WTC11 (cell line): ENCODE data around the gene ANTXR1. TPM values are rescaled to one million over a fixed set of nuclear protein-coding genes. Genes with fewer than 3 reads are reported as not detected.

Source experiments
- ATAC-seq: fragments of 200-7000 bp; cut with Tn5 transposase; 2 replicates; pipeline ENCODE4 v1.10.0; 2021; ENCODE audit warnings: mild to moderate bottlenecking, moderate library complexity
- CTCF ChIA-PET: fragments of 300-600 bp; sonication (Branson Sonifier 250); formaldehyde crosslinking; loops from one replicate; lab custom pipeline; 2021; ENCODE audit warnings: antibody characterized with exemption; lab: Charles Lee
- POLR2A ChIA-PET: fragments of 350-600 bp; sonication (Branson Sonifier 250); formaldehyde crosslinking; loops from one replicate; lab custom pipeline; 2021; ENCODE audit warnings: antibody characterized with exemption; lab: Charles Lee
- DNase-seq: peaks from one replicate; pipeline ENCODE4 v3.0.0; 2021; ENCODE audit warnings: low spot score
- H3K27ac Mint-ChIP-seq: 2 replicates; pipeline ENCODE4 v1.8.0; 2021; ENCODE audit warnings: mixed read lengths
- H3K27me3 Mint-ChIP-seq: 2 replicates; pipeline ENCODE4 v1.8.0; 2021; ENCODE audit warnings: low read depth, mild to moderate bottlenecking, moderate library complexity, mixed read lengths
- H3K36me3 Mint-ChIP-seq: 2 replicates; pipeline ENCODE4 v1.8.0; 2021; ENCODE audit warnings: mixed read lengths
- H3K4me1 Mint-ChIP-seq: 2 replicates; pipeline ENCODE4 v1.8.0; 2022; ENCODE audit warnings: mixed read lengths
- H3K4me3 Mint-ChIP-seq: 2 replicates; pipeline ENCODE4 v1.8.0; 2021; ENCODE audit warnings: mild to moderate bottlenecking, moderate library complexity, mixed read lengths
- H3K9me3 Mint-ChIP-seq: 2 replicates; pipeline ENCODE4 v1.8.0; 2021; ENCODE audit warnings: mixed read lengths
- ATF1 ChIP-seq: sonication (generic); formaldehyde crosslinking; IDR thresholded peaks from 2 replicates; pipeline ENCODE4 v1.8.1; 2023; ENCODE audit warnings: mild to moderate bottlenecking, moderate library complexity, missing genetic modification reagents
- CBFB ChIP-seq: sonication (generic); formaldehyde crosslinking; IDR thresholded peaks from 2 replicates; pipeline ENCODE4 v1.8.1; 2022; ENCODE audit warnings: mild to moderate bottlenecking, low read depth, missing genetic modification reagents
- ESRRA ChIP-seq: sonication (generic); formaldehyde crosslinking; IDR thresholded peaks from 2 replicates; pipeline ENCODE4 v1.8.1; 2022; ENCODE audit warnings: mild to moderate bottlenecking, missing genetic modification reagents, borderline replicate concordance
- GRHL2 ChIP-seq: fragments of 250-450 bp; sonication (Bioruptor Pico); IDR thresholded peaks from 2 replicates; pipeline ENCODE4 v1.8.0; 2022; ENCODE audit warnings: mild to moderate bottlenecking, moderate library complexity; ENCODE audit not compliant: insufficient replicate concordance, severe bottlenecking
- PRRX2 ChIP-seq: fragments of 250-450 bp; sonication (Bioruptor Pico); IDR thresholded peaks from 2 replicates; pipeline ENCODE4 v1.8.0; 2021; ENCODE audit warnings: mild to moderate bottlenecking
- SMAD4 ChIP-seq: sonication (generic); formaldehyde crosslinking; IDR thresholded peaks from 2 replicates; pipeline ENCODE4 v1.8.0; 2022; ENCODE audit warnings: mild to moderate bottlenecking, missing genetic modification reagents
- TP53 ChIP-seq: sonication (generic); formaldehyde crosslinking; IDR thresholded peaks from 2 replicates; pipeline ENCODE4 v1.8.1; 2023; ENCODE audit warnings: mild to moderate bottlenecking, missing genetic modification reagents
- ZNF232 ChIP-seq: sonication (generic); formaldehyde crosslinking; IDR thresholded peaks from 2 replicates; pipeline ENCODE4 v1.8.0; 2022; ENCODE audit warnings: mild to moderate bottlenecking, missing genetic modification reagents
- ZNF317 ChIP-seq: sonication (generic); formaldehyde crosslinking; IDR thresholded peaks from 2 replicates; pipeline ENCODE4 v1.8.1; 2023; ENCODE audit warnings: low read depth, mild to moderate bottlenecking, moderate library complexity, missing genetic modification reagents, borderline replicate concordance
- ZNF423 ChIP-seq: fragments of 250-450 bp; sonication (Bioruptor Pico); IDR thresholded peaks from 2 replicates; pipeline ENCODE4 v2.1.2; 2022; ENCODE audit warnings: mild to moderate bottlenecking, moderate library complexity
- total RNA-seq: library from RNA; stranded (reverse); gene quantifications from 3 replicates; pipeline ENCODE4 v1.2.3, GENCODE V29; 2021
- TF ChIP-seq, protein P1 (sequence below): fragments of 250-450 bp; sonication (Bioruptor Pico); IDR thresholded peaks from 2 replicates; pipeline ENCODE4 v1.9.0; 2021; ENCODE audit warnings: moderate library complexity, mild to moderate bottlenecking, inconsistent platforms, borderline replicate concordance
- TF ChIP-seq, protein P2 (sequence below): sonication (generic); formaldehyde crosslinking; IDR thresholded peaks from 2 replicates; pipeline ENCODE4 v1.8.1; 2023; ENCODE audit warnings: mild to moderate bottlenecking, missing genetic modification reagents, moderate library complexity
- TF ChIP-seq, protein P3 (sequence below): sonication (generic); formaldehyde crosslinking; IDR thresholded peaks from 2 replicates; pipeline ENCODE4 v1.8.1; 2023; ENCODE audit warnings: mild to moderate bottlenecking, missing genetic modification reagents
- TF ChIP-seq, protein P4 (sequence below): sonication (generic); formaldehyde crosslinking; IDR thresholded peaks from 2 replicates; pipeline ENCODE4 v1.8.1; 2022; ENCODE audit warnings: low read depth, mild to moderate bottlenecking, moderate library complexity, missing genetic modification reagents, borderline replicate concordance
- TF ChIP-seq, protein P5 (sequence below): sonication (generic); formaldehyde crosslinking; IDR thresholded peaks from 2 replicates; pipeline ENCODE4 v1.8.1; 2023; ENCODE audit warnings: mild to moderate bottlenecking, missing genetic modification reagents, borderline replicate concordance
- TF ChIP-seq, protein P6 (sequence below): sonication (generic); formaldehyde crosslinking; conservative IDR thresholded peaks from 2 replicates; pipeline ENCODE4 v1.8.1; 2022; ENCODE audit warnings: mild to moderate bottlenecking, missing genetic modification reagents
- TF ChIP-seq, protein P7 (sequence below): fragments of 250-450 bp; sonication (Bioruptor Pico); IDR thresholded peaks from 2 replicates; pipeline ENCODE4 v1.9.0; 2021; ENCODE audit warnings: mild to moderate bottlenecking, borderline replicate concordance
- TF ChIP-seq, protein P8 (sequence below): sonication (generic); formaldehyde crosslinking; IDR thresholded peaks from 2 replicates; pipeline ENCODE4 v1.8.0; 2023; ENCODE audit warnings: mild to moderate bottlenecking, missing genetic modification reagents

Gene ANTXR1
- total RNA-seq, 1 experiment from 2014 or later = 30.0 TPM

DNA sequence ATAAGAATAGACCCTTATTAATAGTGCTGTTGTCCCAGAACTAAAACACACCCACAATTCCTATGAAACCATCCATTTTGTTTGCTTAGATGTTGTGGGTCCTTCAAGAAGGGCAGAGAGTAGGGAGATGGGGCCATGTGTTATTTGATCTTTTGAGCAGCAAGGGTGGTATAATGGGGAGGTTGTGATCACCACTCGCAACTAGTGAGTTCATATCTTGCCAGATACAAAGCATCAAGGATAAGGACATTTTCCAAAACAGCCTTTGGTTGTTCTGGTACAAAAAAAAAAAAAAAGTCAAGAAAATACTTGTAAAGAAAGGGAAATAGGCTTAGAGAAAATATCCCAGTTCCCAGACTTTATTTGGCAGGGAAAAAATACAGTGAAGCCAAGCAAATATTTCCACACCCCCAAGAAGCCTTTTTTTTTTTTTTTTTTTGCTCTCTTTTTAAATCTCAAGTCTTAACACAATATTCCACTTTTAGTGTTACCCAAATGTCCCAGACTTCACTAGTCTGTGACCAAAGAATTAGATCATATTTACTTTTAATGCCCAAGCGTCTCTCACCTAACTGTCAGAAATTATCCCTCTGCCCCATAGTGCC lies 54.1 kb downstream of the ANTXR1 start (continued):
- TF ChIP-seq CBFB (CRISPR knock-in tag) = no peak
- TF ChIP-seq GRHL2 (CRISPR knock-in tag) = no peak
- TF ChIP-seq ZNF423 = no peak
- TF ChIP-seq, protein P1, sequence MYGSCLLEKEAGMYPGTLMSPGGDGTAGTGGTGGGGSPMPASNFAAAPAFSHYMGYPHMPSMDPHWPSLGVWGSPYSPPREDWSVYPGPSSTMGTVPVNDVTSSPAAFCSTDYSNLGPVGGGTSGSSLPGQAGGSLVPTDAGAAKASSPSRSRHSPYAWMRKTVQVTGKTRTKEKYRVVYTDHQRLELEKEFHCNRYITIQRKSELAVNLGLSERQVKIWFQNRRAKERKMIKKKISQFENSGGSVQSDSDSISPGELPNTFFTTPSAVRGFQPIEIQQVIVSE (CRISPR knock-in tag) = no peak
- TF ChIP-seq, protein P2, sequence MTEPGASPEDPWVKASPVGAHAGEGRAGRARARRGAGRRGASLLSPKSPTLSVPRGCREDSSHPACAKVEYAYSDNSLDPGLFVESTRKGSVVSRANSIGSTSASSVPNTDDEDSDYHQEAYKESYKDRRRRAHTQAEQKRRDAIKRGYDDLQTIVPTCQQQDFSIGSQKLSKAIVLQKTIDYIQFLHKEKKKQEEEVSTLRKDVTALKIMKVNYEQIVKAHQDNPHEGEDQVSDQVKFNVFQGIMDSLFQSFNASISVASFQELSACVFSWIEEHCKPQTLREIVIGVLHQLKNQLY (CRISPR knock-in tag) = no peak

DNA sequence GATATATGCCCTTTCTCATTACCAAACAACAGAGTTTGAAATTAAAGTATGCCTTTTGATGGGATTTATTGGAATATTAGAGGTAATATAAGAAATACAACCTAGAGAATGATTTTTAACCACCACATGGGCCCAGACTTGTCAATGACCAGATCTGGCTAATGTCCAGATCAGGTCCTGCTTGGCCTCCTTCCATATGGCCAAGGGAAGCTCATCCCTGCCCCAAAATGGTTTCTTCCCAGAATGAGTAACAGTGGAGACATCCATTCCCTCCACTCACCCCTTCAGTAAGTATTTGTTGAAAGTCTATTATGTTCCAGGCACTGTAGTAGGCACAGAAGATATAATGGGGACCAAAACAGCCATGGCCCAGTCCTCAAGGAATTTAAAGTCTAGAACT lies 54.9 kb downstream of the ANTXR1 start:
- TF ChIP-seq, protein P3, sequence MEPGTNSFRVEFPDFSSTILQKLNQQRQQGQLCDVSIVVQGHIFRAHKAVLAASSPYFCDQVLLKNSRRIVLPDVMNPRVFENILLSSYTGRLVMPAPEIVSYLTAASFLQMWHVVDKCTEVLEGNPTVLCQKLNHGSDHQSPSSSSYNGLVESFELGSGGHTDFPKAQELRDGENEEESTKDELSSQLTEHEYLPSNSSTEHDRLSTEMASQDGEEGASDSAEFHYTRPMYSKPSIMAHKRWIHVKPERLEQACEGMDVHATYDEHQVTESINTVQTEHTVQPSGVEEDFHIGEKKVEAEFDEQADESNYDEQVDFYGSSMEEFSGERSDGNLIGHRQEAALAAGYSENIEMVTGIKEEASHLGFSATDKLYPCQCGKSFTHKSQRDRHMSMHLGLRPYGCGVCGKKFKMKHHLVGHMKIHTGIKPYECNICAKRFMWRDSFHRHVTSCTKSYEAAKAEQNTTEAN (CRISPR knock-in tag) = no peak
- TF ChIP-seq TP53 (CRISPR knock-in tag) (no peak), ESRRA (no peak), ATF1 (CRISPR knock-in tag) (no peak), PRRX2 (no peak)
- TF ChIP-seq, protein P4, sequence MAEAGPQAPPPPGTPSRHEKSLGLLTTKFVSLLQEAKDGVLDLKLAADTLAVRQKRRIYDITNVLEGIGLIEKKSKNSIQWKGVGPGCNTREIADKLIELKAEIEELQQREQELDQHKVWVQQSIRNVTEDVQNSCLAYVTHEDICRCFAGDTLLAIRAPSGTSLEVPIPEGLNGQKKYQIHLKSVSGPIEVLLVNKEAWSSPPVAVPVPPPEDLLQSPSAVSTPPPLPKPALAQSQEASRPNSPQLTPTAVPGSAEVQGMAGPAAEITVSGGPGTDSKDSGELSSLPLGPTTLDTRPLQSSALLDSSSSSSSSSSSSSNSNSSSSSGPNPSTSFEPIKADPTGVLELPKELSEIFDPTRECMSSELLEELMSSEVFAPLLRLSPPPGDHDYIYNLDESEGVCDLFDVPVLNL (CRISPR knock-in tag) = no peak
- TF ChIP-seq, protein P5, sequence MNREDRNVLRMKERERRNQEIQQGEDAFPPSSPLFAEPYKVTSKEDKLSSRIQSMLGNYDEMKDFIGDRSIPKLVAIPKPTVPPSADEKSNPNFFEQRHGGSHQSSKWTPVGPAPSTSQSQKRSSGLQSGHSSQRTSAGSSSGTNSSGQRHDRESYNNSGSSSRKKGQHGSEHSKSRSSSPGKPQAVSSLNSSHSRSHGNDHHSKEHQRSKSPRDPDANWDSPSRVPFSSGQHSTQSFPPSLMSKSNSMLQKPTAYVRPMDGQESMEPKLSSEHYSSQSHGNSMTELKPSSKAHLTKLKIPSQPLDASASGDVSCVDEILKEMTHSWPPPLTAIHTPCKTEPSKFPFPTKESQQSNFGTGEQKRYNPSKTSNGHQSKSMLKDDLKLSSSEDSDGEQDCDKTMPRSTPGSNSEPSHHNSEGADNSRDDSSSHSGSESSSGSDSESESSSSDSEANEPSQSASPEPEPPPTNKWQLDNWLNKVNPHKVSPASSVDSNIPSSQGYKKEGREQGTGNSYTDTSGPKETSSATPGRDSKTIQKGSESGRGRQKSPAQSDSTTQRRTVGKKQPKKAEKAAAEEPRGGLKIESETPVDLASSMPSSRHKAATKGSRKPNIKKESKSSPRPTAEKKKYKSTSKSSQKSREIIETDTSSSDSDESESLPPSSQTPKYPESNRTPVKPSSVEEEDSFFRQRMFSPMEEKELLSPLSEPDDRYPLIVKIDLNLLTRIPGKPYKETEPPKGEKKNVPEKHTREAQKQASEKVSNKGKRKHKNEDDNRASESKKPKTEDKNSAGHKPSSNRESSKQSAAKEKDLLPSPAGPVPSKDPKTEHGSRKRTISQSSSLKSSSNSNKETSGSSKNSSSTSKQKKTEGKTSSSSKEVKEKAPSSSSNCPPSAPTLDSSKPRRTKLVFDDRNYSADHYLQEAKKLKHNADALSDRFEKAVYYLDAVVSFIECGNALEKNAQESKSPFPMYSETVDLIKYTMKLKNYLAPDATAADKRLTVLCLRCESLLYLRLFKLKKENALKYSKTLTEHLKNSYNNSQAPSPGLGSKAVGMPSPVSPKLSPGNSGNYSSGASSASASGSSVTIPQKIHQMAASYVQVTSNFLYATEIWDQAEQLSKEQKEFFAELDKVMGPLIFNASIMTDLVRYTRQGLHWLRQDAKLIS (CRISPR knock-in tag) = no peak
- TF ChIP-seq, all 79 proteins: peak for 0
- Mint-ChIP-seq H3K27me3 (no peaks in the 10 kb centered on the region), H3K4me1 (no peaks in the 10 kb centered on the region), H3K36me3 (no peaks in the 10 kb centered on the region), H3K4me3 (no peak overlapping the region), H3K27ac (no peak overlapping the region), H3K9me3 (no peaks in the 10 kb centered on the region)
- ChIA-PET CTCF (no interaction called here), POLR2A (no interaction called here)
- DNase-seq (no peak), ATAC-seq (no peak)

DNA sequence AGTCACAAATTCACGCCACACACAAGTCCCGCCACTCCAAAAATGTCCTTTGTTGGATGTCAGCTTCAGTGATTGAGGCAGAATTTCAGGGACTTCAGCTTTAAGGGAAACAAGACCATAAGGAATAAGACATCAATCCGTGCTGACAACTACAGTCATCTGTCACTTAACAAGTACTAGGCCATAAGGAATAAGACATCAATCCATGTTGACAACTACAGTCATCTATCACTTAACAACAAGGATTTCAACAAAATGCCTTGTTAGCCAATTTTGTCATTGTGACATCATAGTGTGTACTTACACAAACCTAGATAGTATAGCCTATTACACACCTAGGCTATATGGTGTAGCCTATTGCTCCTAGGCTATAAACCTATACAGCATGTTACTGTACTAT lies 58.0 kb downstream of the ANTXR1 start:
- H3K27ac Mint-ChIP-seq = no peak overlapping the region
- H3K4me1 Mint-ChIP-seq = no peaks in the 10 kb centered on the region
- ChIA-PET CTCF (no interaction called here), POLR2A (no interaction called here)
- DNase-seq = no peak
- ATAC-seq = no peak
- H3K27me3 Mint-ChIP-seq = no peaks in the 10 kb centered on the region
- H3K36me3 Mint-ChIP-seq = peaks cover 3% of the 10 kb centered on the region
- H3K4me3 Mint-ChIP-seq = no peak overlapping the region
- no peaks in the 10 kb centered on the region for H3K9me3 Mint-ChIP-seq
- TF ChIP-seq, protein P6, sequence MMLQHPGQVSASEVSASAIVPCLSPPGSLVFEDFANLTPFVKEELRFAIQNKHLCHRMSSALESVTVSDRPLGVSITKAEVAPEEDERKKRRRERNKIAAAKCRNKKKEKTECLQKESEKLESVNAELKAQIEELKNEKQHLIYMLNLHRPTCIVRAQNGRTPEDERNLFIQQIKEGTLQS (CRISPR knock-in tag) = no peak
- TF ChIP-seq, protein P7, sequence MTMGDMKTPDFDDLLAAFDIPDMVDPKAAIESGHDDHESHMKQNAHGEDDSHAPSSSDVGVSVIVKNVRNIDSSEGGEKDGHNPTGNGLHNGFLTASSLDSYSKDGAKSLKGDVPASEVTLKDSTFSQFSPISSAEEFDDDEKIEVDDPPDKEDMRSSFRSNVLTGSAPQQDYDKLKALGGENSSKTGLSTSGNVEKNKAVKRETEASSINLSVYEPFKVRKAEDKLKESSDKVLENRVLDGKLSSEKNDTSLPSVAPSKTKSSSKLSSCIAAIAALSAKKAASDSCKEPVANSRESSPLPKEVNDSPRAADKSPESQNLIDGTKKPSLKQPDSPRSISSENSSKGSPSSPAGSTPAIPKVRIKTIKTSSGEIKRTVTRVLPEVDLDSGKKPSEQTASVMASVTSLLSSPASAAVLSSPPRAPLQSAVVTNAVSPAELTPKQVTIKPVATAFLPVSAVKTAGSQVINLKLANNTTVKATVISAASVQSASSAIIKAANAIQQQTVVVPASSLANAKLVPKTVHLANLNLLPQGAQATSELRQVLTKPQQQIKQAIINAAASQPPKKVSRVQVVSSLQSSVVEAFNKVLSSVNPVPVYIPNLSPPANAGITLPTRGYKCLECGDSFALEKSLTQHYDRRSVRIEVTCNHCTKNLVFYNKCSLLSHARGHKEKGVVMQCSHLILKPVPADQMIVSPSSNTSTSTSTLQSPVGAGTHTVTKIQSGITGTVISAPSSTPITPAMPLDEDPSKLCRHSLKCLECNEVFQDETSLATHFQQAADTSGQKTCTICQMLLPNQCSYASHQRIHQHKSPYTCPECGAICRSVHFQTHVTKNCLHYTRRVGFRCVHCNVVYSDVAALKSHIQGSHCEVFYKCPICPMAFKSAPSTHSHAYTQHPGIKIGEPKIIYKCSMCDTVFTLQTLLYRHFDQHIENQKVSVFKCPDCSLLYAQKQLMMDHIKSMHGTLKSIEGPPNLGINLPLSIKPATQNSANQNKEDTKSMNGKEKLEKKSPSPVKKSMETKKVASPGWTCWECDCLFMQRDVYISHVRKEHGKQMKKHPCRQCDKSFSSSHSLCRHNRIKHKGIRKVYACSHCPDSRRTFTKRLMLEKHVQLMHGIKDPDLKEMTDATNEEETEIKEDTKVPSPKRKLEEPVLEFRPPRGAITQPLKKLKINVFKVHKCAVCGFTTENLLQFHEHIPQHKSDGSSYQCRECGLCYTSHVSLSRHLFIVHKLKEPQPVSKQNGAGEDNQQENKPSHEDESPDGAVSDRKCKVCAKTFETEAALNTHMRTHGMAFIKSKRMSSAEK (CRISPR knock-in tag) = no peak
- TF ChIP-seq SMAD4 (CRISPR knock-in tag) (no peak), ZNF317 (CRISPR knock-in tag) (no peak), ZNF232 (CRISPR knock-in tag) (no peak)
- TF ChIP-seq, protein P8, sequence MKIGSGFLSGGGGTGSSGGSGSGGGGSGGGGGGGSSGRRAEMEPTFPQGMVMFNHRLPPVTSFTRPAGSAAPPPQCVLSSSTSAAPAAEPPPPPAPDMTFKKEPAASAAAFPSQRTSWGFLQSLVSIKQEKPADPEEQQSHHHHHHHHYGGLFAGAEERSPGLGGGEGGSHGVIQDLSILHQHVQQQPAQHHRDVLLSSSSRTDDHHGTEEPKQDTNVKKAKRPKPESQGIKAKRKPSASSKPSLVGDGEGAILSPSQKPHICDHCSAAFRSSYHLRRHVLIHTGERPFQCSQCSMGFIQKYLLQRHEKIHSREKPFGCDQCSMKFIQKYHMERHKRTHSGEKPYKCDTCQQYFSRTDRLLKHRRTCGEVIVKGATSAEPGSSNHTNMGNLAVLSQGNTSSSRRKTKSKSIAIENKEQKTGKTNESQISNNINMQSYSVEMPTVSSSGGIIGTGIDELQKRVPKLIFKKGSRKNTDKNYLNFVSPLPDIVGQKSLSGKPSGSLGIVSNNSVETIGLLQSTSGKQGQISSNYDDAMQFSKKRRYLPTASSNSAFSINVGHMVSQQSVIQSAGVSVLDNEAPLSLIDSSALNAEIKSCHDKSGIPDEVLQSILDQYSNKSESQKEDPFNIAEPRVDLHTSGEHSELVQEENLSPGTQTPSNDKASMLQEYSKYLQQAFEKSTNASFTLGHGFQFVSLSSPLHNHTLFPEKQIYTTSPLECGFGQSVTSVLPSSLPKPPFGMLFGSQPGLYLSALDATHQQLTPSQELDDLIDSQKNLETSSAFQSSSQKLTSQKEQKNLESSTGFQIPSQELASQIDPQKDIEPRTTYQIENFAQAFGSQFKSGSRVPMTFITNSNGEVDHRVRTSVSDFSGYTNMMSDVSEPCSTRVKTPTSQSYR (CRISPR knock-in tag) = no peak
